ENCODE results near the gene GUCY1A2.

The GUCY1A2 gene

GRCh38 chr11:106690923-106691322 is 327.4 kb downstream of the GUCY1A2 start:
- DNase-seq = no peak

GRCh38 chr11:106684944-106685343 is 333.3 kb downstream of the GUCY1A2 start:
- DNase-seq = no peak
- H3K36me3 ChIP-seq = no peaks in the 10 kb centered on the region
- H3K4me3 ChIP-seq (ENCODE audit: low read depth, low read length) = no peak overlapping the region
- no peaks in the 10 kb centered on the region for H3K4me1 ChIP-seq
- H3K9me3 ChIP-seq = no peaks in the 10 kb centered on the region
- H3K27me3 ChIP-seq = no peaks in the 10 kb centered on the region
- TF ChIP-seq, protein P1, sequence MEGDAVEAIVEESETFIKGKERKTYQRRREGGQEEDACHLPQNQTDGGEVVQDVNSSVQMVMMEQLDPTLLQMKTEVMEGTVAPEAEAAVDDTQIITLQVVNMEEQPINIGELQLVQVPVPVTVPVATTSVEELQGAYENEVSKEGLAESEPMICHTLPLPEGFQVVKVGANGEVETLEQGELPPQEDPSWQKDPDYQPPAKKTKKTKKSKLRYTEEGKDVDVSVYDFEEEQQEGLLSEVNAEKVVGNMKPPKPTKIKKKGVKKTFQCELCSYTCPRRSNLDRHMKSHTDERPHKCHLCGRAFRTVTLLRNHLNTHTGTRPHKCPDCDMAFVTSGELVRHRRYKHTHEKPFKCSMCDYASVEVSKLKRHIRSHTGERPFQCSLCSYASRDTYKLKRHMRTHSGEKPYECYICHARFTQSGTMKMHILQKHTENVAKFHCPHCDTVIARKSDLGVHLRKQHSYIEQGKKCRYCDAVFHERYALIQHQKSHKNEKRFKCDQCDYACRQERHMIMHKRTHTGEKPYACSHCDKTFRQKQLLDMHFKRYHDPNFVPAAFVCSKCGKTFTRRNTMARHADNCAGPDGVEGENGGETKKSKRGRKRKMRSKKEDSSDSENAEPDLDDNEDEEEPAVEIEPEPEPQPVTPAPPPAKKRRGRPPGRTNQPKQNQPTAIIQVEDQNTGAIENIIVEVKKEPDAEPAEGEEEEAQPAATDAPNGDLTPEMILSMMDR (IDR thresholded peaks at IDR 0.05; ENCODE audit: low read depth, low read length) = no peak

More at GRCh38 chr11:106690923-106691322, 327.4 kb downstream of the GUCY1A2 start:
- H3K27me3 ChIP-seq = no peaks in the 10 kb centered on the region
- H3K9me3 ChIP-seq = no peaks in the 10 kb centered on the region
- no peaks in the 10 kb centered on the region for H3K4me1 ChIP-seq
- H3K4me3 ChIP-seq (ENCODE audit: low read depth, low read length) = no peak overlapping the region
- no peaks in the 10 kb centered on the region for H3K36me3 ChIP-seq
- TF ChIP-seq, protein P1 (IDR thresholded peaks at IDR 0.05; ENCODE audit: low read depth, low read length) = no peak

DNA sequence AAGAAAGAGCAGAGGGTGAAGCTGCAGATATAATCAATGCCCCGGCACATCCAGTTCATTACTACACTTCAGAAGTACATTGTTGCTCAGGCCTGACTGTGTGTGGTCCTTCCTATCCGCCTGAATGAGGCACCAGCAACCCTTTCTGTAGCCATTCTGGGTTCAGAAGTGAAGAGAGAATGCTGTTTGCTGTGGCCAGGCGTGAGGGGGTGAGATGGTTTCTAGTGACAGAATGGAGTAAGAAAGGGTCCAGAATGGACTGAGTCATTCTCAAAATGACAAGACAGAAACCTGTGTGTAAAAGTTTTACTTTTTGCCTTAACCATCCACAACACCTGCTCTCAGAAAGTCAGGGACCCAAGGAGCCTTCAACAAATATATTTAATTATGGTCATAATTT is 334.8 kb downstream of the GUCY1A2 start:
- Histone ChIP-seq H3K9me3 (no peaks in the 10 kb centered on the region), H3K27me3 (no peaks in the 10 kb centered on the region), H3K4me1 (no peaks in the 10 kb centered on the region), H3K36me3 (no peaks in the 10 kb centered on the region), H3K4me3 (ENCODE audit: low read depth, low read length) (no peak overlapping the region)
- DNase-seq = no peak
- TF ChIP-seq, protein P1 (IDR thresholded peaks at IDR 0.05; ENCODE audit: low read depth, low read length) = no peak

- Histone ChIP-seq H3K9me3 (no peaks in the 10 kb centered on the region), H3K4me3 (ENCODE audit: low read depth, low read length) (no peak overlapping the region), H3K36me3 (no peaks in the 10 kb centered on the region), H3K4me1 (no peaks in the 10 kb centered on the region), H3K27me3 (no peaks in the 10 kb centered on the region)
- TF ChIP-seq, protein P1 (IDR thresholded peaks at IDR 0.05; ENCODE audit: low read depth, low read length) = no peak
- DNase-seq = no peak
Observed at GRCh38 chr11:106681435-106681834, 336.8 kb downstream of the GUCY1A2 start.

GRCh38 chr11:106679581-106679980 is 338.7 kb downstream of the GUCY1A2 start:
- Histone ChIP-seq H3K27me3 (no peaks in the 10 kb centered on the region), H3K36me3 (no peaks in the 10 kb centered on the region), H3K4me3 (ENCODE audit: low read depth, low read length) (no peak overlapping the region), H3K4me1 (no peaks in the 10 kb centered on the region), H3K9me3 (no peaks in the 10 kb centered on the region)
- no peak for DNase-seq
- TF ChIP-seq, protein P1 (IDR thresholded peaks at IDR 0.05; ENCODE audit: low read depth, low read length) = no peak

- H3K36me3 ChIP-seq = no peaks in the 10 kb centered on the region
- no peak overlapping the region for H3K4me3 ChIP-seq (ENCODE audit: low read depth, low read length)
- no peak for DNase-seq
- no peaks in the 10 kb centered on the region for H3K27me3 ChIP-seq
- TF ChIP-seq, protein P1 (IDR thresholded peaks at IDR 0.05; ENCODE audit: low read depth, low read length) = no peak
- H3K9me3 ChIP-seq = no peaks in the 10 kb centered on the region
- no peaks in the 10 kb centered on the region for H3K4me1 ChIP-seq
Observed at GRCh38 chr11:106679181-106679580, 339.1 kb downstream of the GUCY1A2 start.

Data from BE2C (cell line).